Stomach (tissue), 8 donors: ENCODE measurements around the gene CIB4. TPM values are rescaled to one million over a fixed set of nuclear protein-coding genes. Genes with fewer than 3 reads are reported as not detected.

Experiments
- polyA plus RNA-seq, 3 donors: library from polyadenylated mRNA; stranded (reverse); fragments of 200-250 nt; gene quantifications; one replicate each; pipeline ENCODE4 v1.2.3, GENCODE V29; 2013
- small RNA-seq, 4 donors: library from RNA; depleted of rRNA; stranded (forward); fragments of <200 nt; gene quantifications; one replicate each; pipeline ENCODE3, GENCODE V24; 2016
- total RNA-seq, 5 donors: library from RNA; depleted of rRNA; stranded (reverse); fragments of >200 nt; gene quantifications; one replicate each; pipeline versions ENCODE4 v1.1.0 to v1.2.3, GENCODE V29; 2014 to 2016
- donor health status: healthy with polysubstance abuse.
- donor health status: Bipolar disorder and iron deficiency.
- donor health status: healthy.

The CIB4 gene
- total and polyA plus RNA-seq, 8 donors, result 1.8 TPM; not detected in 6

Small RNAs within 50 kb of the gene (small RNA-seq; reads per million reads assigned to genes)
- 0 reads per million in 4 donors for gene AC015977.1

Other genes with a start within 250 kb of the CIB4 start
- gene DRC1, start 239.4 kb downstream of the CIB4 start, total RNA-seq, result 1 to 10 TPM in 1 of 5 donors, not detected in 4; 2.2 TPM
- not detected for gene DRC1, start 239.4 kb downstream of the CIB4 start, polyA plus RNA-seq
- gene OTOF, start 163.2 kb downstream of the CIB4 start, total RNA-seq, result 1 to 10 TPM in 1 of 5 donors, under 1 TPM in 2, not detected in 2; 0.29 to 3.6 (median 0.37) TPM
- gene OTOF, start 163.2 kb downstream of the CIB4 start, polyA plus RNA-seq, result under 1 TPM in 2 of 3 donors, not detected in 1; 0.06 to 0.18 TPM
- 10 to 100 TPM in 1 of 5 donors, 1 to 10 TPM in 3, under 1 TPM in 1; 0.87 to 22.8 (median 2.0) TPM for gene KCNK3, start 51.4 kb upstream of the CIB4 start, total RNA-seq
- gene KCNK3, start 51.4 kb upstream of the CIB4 start, polyA plus RNA-seq, result 1 to 10 TPM in 2 of 3 donors, under 1 TPM in 1; 0.62 to 2.8 (median 1.8) TPM
- 10 to 100 TPM; 12.8 to 40.9 (median 14.7) TPM for gene SLC35F6, start 122.9 kb upstream of the CIB4 start, total RNA-seq
- 10 to 100 TPM in 1 of 3 donors, 1 to 10 TPM in 2; 4.9 to 10.5 (median 8.6) TPM for gene SLC35F6, start 122.9 kb upstream of the CIB4 start, polyA plus RNA-seq
- gene CENPA, start 144.7 kb upstream of the CIB4 start, total RNA-seq, result 1 to 10 TPM in 1 of 5 donors, not detected in 4; 2.0 TPM
- gene CENPA, start 144.7 kb upstream of the CIB4 start, polyA plus RNA-seq, result 1 to 10 TPM; 2.3 to 4.0 (median 3.1) TPM
- under 1 TPM in 1 of 5 donors, not detected in 4; 0.55 TPM for gene DPYSL5, start 206.8 kb upstream of the CIB4 start, total RNA-seq
- under 1 TPM in 1 of 3 donors, not detected in 2; 0.06 TPM for gene DPYSL5, start 206.8 kb upstream of the CIB4 start, polyA plus RNA-seq